Hindlimb muscle (tissue), 1 donor: Measurements from ENCODE around the gene CHML. TPM values are rescaled to one million over a fixed set of nuclear protein-coding genes. Genes with fewer than 3 reads are reported as not detected.

ENCODE experiments used
- polyA plus RNA-seq: library from polyadenylated mRNA; unstranded; fragments of 120-200 nt; gene quantifications from one replicate; pipeline ENCODE4 v1.2.1, GENCODE V29; 2013; ENCODE audit not compliant: insufficient read length

The CHML gene
- polyA plus RNA-seq, 1 donor: 12.2 TPM

Other genes with a start within 250 kb of the CHML start
- gene FH, start 120.6 kb downstream of the CHML start, polyA plus RNA-seq: 63.6 TPM
- gene KMO, start 108.0 kb downstream of the CHML start, polyA plus RNA-seq: 0.54 TPM
- 27.0 TPM for gene OPN3, start within 50 bp of the CHML start, polyA plus RNA-seq
- gene WDR64, start 11.9 kb upstream of the CHML start, polyA plus RNA-seq: 0.45 TPM
- gene EXO1, start 207.8 kb upstream of the CHML start, polyA plus RNA-seq: 7.0 TPM